ENCODE data around the gene OIP5. TPM values are rescaled to one million over a fixed set of nuclear protein-coding genes. Genes with fewer than 3 reads are reported as not detected.

Gene OIP5
- total and polyA plus RNA-seq, 2 donors (not counting 3 experiments of a cell fraction or from before 2014, with no cell fraction given) = 11.4 to 11.8 TPM

- no peaks in the 10 kb centered on the region for H3K9me3 ChIP-seq (replicated peaks; ENCODE audit: control insufficient read depth, insufficient read depth, low read length)
- no peak overlapping the region for H3K4me3 ChIP-seq (replicated peaks in 1 of 3; ENCODE audit: insufficient read depth in 1 of 3, low read depth in 1 of 3, low read length in 3 of 3)
- no peak overlapping the region for H2AFZ ChIP-seq (ENCODE audit: low read depth, low read length)
- H3K4me1 ChIP-seq (ENCODE audit: control insufficient read depth, extremely low read depth, insufficient read depth, low read length) = no peaks in the 10 kb centered on the region
- no peak overlapping the region for H3K4me2 ChIP-seq (ENCODE audit: insufficient read depth, low read length)
- no peak overlapping the region for H3K9ac ChIP-seq (replicated peaks; ENCODE audit: extremely low read depth, insufficient read depth, low read length)
- BruUV-seq (replicated peaks) = no TSS peak
- POLR2A ChIA-PET = no interaction called here
- DNase-seq (ENCODE audit: low read depth, low spot score) (no peak), FAIRE-seq (no peak)
- no peak overlapping the region for H3K27ac ChIP-seq (ENCODE audit: insufficient read depth, low read depth, low read length)
- H3K79me2 ChIP-seq (ENCODE audit: control insufficient read depth, insufficient read depth, low read length) = peaks cover 39% of the 10 kb centered on the region
- CTCF ChIA-PET = no interaction called here
- dilution Hi-C loops (cut with MboI; ENCODE audit: extremely low pct_ligation_motif_present, low sequenced_read_pairs) = no loop called here
- peaks cover 12 to 15% of the 10 kb centered on the region in 2 experiments for H3K36me3 ChIP-seq (ENCODE audit: control insufficient read depth in 2 of 2, extremely low read depth in 1 of 2, insufficient read depth in 2 of 2, low read length in 2 of 2)
- intact Hi-C loops (cut with micrococcal nuclease) = no loop called here
- no peaks in the 10 kb centered on the region for H4K20me1 ChIP-seq (replicated peaks; ENCODE audit: control insufficient read depth, extremely low read depth, insufficient read depth, low read length)
- no peaks in the 10 kb centered on the region for H3K9me1 ChIP-seq (replicated peaks; ENCODE audit: control insufficient read depth, extremely low read depth, insufficient read depth, low read length)
- no peaks in the 10 kb centered on the region for H3K27me3 ChIP-seq (ENCODE audit: control insufficient read depth in 2 of 2, insufficient read depth in 2 of 2, low read length in 2 of 2)
- TF ChIP-seq JUN (IDR thresholded peaks at IDR 0.05; ENCODE audit: borderline replicate concordance, insufficient read depth, insufficient read length, low read depth) = no peak
- no peak for TF ChIP-seq EZH2 (IDR thresholded peaks at IDR 0.05; ENCODE audit: borderline replicate concordance, low read depth, low read length, severe bottlenecking)
- TF ChIP-seq POLR2AphosphoS5 (IDR thresholded peaks at IDR 0.05; ENCODE audit: insufficient read depth, low read depth, low read length) = no peak
- TF ChIP-seq MAX (IDR thresholded peaks at IDR 0.05; ENCODE audit: insufficient read depth, insufficient read length) = no peak
- no peak for TF ChIP-seq FOS (IDR thresholded peaks at IDR 0.05; ENCODE audit: borderline replicate concordance, insufficient read depth, low read length)
- no peak for TF ChIP-seq CTCF (IDR thresholded peaks at IDR 0.05; ENCODE audit: extremely low read depth in 1 of 2, insufficient read depth in 1 of 2, low read depth in 1 of 2, low read length in 2 of 2)
These were observed 41.2 kb downstream of the OIP5 start for GRCh38 chr15:41291065-41291631.

Data from endothelial cell of umbilical vein (primary cell).